Activated B cell treated with CpG ODN at 0.5 μM for 24 hours (primary cell): ENCODE measurements around the gene SLC5A2. TPM values are rescaled to one million over a fixed set of nuclear protein-coding genes. Genes with fewer than 3 reads are reported as not detected.

Experiments used
- ATAC-seq: fragments of 200-7000 bp; cut with Tn5 transposase; one replicate; pipeline ENCODE4 v1.10.0; 2021; ENCODE audit warnings: low read depth, mild to moderate bottlenecking, moderate library complexity
- CTCF ChIA-PET: fragments of 350-600 bp; sonication (Branson Sonifier 250); formaldehyde crosslinking; loops from one replicate; lab custom pipeline; 2021; ENCODE audit warnings: antibody characterized with exemption; lab: Charles Lee
- POLR2A ChIA-PET: fragments of 350-600 bp; sonication (Branson Sonifier 250); formaldehyde crosslinking; loops from one replicate; lab custom pipeline; 2021; ENCODE audit warnings: antibody characterized with exemption; lab: Charles Lee
- DNase-seq: peaks from one replicate; pipeline ENCODE4 v3.0.0; 2022
- H3K27ac Mint-ChIP-seq: one replicate; pipeline ENCODE4 v1.8.0; 2020; ENCODE audit warnings: mixed read lengths
- H3K27me3 Mint-ChIP-seq: one replicate; pipeline ENCODE4 v1.8.0; 2021; ENCODE audit warnings: mixed read lengths
- H3K36me3 Mint-ChIP-seq: one replicate; pipeline ENCODE4 v1.8.0; 2021; ENCODE audit warnings: low read depth, mixed read lengths
- H3K4me1 Mint-ChIP-seq: one replicate; pipeline ENCODE4 v1.8.0; 2021; ENCODE audit warnings: mixed read lengths
- H3K4me3 Mint-ChIP-seq: one replicate; pipeline ENCODE4 v1.8.0; 2020; ENCODE audit warnings: mild to moderate bottlenecking, mixed read lengths
- H3K9me3 Mint-ChIP-seq: one replicate; pipeline ENCODE4 v1.8.0; 2020; ENCODE audit warnings: mixed read lengths
- CTCF ChIP-seq: fragments of 200-600 bp; IDR thresholded peaks from one replicate; pipeline ENCODE4 v1.8.0; 2022; ENCODE audit warnings: antibody characterized with exemption, mild to moderate bottlenecking
- intact Hi-C: fragments of 100-400 bp; cut with micrococcal nuclease; formaldehyde crosslinking; loops from one replicate; pipeline ENCODE4 v1.15.1; 2024
- total RNA-seq: library from RNA; stranded (reverse); gene quantifications from 2 replicates; pipeline ENCODE4 v1.2.3, GENCODE V29; 2022

Gene SLC5A2
- total RNA-seq, 1 donor from 2014 or later, result not detected

GRCh38 chr16:31473264-31473984, 9.5 kb upstream of the SLC5A2 start:
- Mint-ChIP-seq H3K4me3 (peak overlapping the region; percentile 78), H3K27me3 (no peaks in the 10 kb centered on the region)
- intact Hi-C loops, result loop anchor here (2.0 kb wide), 1 partner anchor 13 kb away; no protein-coding TSS in a partner anchor

GRCh38 chr16:31474173-31474714, 8.7 kb upstream of the SLC5A2 start:
- ChIA-PET CTCF (interaction anchor here (1.4 kb wide), 1 partner anchor 394 kb away, joined by 3 read pairs; no protein-coding TSS in a partner anchor), POLR2A (interaction anchor here (0.8 kb wide), 1 partner anchor 14 kb away, joined by 4 read pairs; the partner anchor contains the start of gene ARMC5)
- no peak for DNase-seq
- ATAC-seq, result no peak
- intact Hi-C loops, result no loop called here
- Mint-ChIP-seq H3K4me3 (no peak overlapping the region), H3K27ac (no peak overlapping the region), H3K9me3 (no peaks in the 10 kb centered on the region), H3K27me3 (no peaks in the 10 kb centered on the region), H3K36me3 (no peaks in the 10 kb centered on the region), H3K4me1 (peaks cover 35% of the 10 kb centered on the region)
- no peak for TF ChIP-seq CTCF

More at GRCh38 chr16:31473264-31473984, 9.5 kb upstream of the SLC5A2 start:
- no peak for TF ChIP-seq CTCF
- Mint-ChIP-seq H3K27ac (no peak overlapping the region), H3K4me1 (peaks cover 39% of the 10 kb centered on the region), H3K9me3 (no peaks in the 10 kb centered on the region), H3K36me3 (no peaks in the 10 kb centered on the region)
- ATAC-seq (no peak), DNase-seq (no peak)
- ChIA-PET POLR2A (no interaction called here), CTCF (no interaction called here)

GRCh38 chr16:31474773-31475738, 7.9 kb upstream of the SLC5A2 start:
- Mint-ChIP-seq H3K27me3 (peaks cover 2% of the 10 kb centered on the region), H3K9me3 (no peaks in the 10 kb centered on the region), H3K4me3 (peak overlapping the region; percentile 35), H3K36me3 (no peaks in the 10 kb centered on the region), H3K27ac (no peak overlapping the region), H3K4me1 (peaks cover 35% of the 10 kb centered on the region)
- ATAC-seq, result no peak
- ChIA-PET CTCF (interaction anchor here (1.4 kb wide), 1 partner anchor 394 kb away, joined by 3 read pairs; no protein-coding TSS in a partner anchor), POLR2A (interaction anchor here (0.8 to 4.3 kb wide), 2 partner anchors 15 to 16 kb away, joined by 4 to 27 read pairs; partner anchors contain the start of gene ARMC5)
- TF ChIP-seq CTCF, result no peak
- intact Hi-C loops, result no loop called here
- DNase-seq, result no peak

GRCh38 chr16:31475946-31476302, 7.0 kb upstream of the SLC5A2 start:
- DNase-seq, result no peak
- POLR2A ChIA-PET, result interaction anchor here (4.3 kb wide), 1 partner anchor 16 kb away, joined by 27 read pairs; the partner anchor contains the start of gene ARMC5
- H3K4me3 Mint-ChIP-seq, result peak overlapping the region; percentile 85
- H3K27me3 Mint-ChIP-seq, result peaks cover 2% of the 10 kb centered on the region
- H3K27ac Mint-ChIP-seq, result no peak overlapping the region
- no peaks in the 10 kb centered on the region for H3K36me3 Mint-ChIP-seq
- no peak for TF ChIP-seq CTCF
- intact Hi-C loops, result no loop called here
- peaks cover 31% of the 10 kb centered on the region for H3K4me1 Mint-ChIP-seq
- H3K9me3 Mint-ChIP-seq, result no peaks in the 10 kb centered on the region
- no peak for ATAC-seq
- CTCF ChIA-PET, result no interaction called here
